OCI-LY1 (cell line): Measurements from ENCODE around the gene MAP7D1.

ENCODE experiments used
- CTCF ChIP-seq: fragments of 200-600 bp; sonication (generic), shearing (Covaris generic); IDR thresholded peaks from 2 replicates; pipeline ENCODE4 v1.5.1; 2017; ENCODE audit warnings: mild to moderate bottlenecking, antibody characterized with exemption, low read length, moderate library complexity, mixed read lengths
- EZH2 ChIP-seq: fragments of 200-600 bp; sonication (generic), shearing (Covaris generic); IDR thresholded peaks from 2 replicates; pipeline ENCODE4 v1.8.0; 2017; ENCODE audit warnings: borderline replicate concordance, mixed run types, mild to moderate bottlenecking, antibody characterized with exemption, low read length, moderate library complexity, mixed read lengths

GRCh38 chr1:36207339-36207738 is 51.4 kb downstream of the MAP7D1 start:
- TF ChIP-seq CTCF (no peak), EZH2 (no peak)
